H9 (cell line): ENCODE measurements around the gene KRTAP1-5. TPM values are rescaled to one million over a fixed set of nuclear protein-coding genes. Genes with fewer than 3 reads are reported as not detected.

Experiments
- DNase-seq: peaks from one replicate; pipeline ENCODE4 v3.0.0-alpha.2; 2017
- H2AFZ ChIP-seq: one replicate; pipeline ENCODE4 v1.6.1; 2013; ENCODE audit warnings: mild to moderate bottlenecking, low read length, control low read depth, moderate library complexity
- H2AK5ac ChIP-seq: 2 replicates; pipeline ENCODE4 v1.6.1; 2013; ENCODE audit warnings: low read length, control low read depth, mixed read lengths; ENCODE audit not compliant: insufficient read length
- H2BK120ac ChIP-seq: one replicate; pipeline ENCODE4 v1.6.1; 2013; ENCODE audit warnings: low read depth, mild to moderate bottlenecking, low read length, control low read depth, inconsistent platforms; ENCODE audit not compliant: poor library complexity, severe bottlenecking
- H2BK12ac ChIP-seq: 2 replicates; pipeline ENCODE4 v1.6.1; 2013; ENCODE audit warnings: low read length, control low read depth, mixed read lengths, low read depth; ENCODE audit not compliant: insufficient read length
- H2BK15ac ChIP-seq: 2 replicates; pipeline ENCODE4 v1.6.1; 2013; ENCODE audit warnings: low read depth, low read length, control low read depth
- H2BK20ac ChIP-seq: one replicate; pipeline ENCODE4 v1.6.1; 2013; ENCODE audit warnings: low read depth, mild to moderate bottlenecking, low read length, control low read depth, inconsistent platforms; ENCODE audit not compliant: poor library complexity, severe bottlenecking
- H2BK5ac ChIP-seq: 2 replicates; pipeline ENCODE4 v1.6.1; 2013; ENCODE audit warnings: low read length, control low read depth, mixed read lengths; ENCODE audit not compliant: insufficient read length
- H3K14ac ChIP-seq: 2 replicates; pipeline ENCODE4 v1.6.1; 2013; ENCODE audit warnings: low read length, control low read depth; ENCODE audit not compliant: insufficient read depth
- H3K18ac ChIP-seq: 2 replicates; pipeline ENCODE4 v1.6.1; 2013; ENCODE audit warnings: low read depth, mild to moderate bottlenecking, mixed read lengths, low read length, control low read depth; ENCODE audit not compliant: insufficient read length
- H3K23ac ChIP-seq: 2 replicates; pipeline ENCODE4 v1.6.1; 2013; ENCODE audit warnings: low read length, control low read depth, mixed read lengths, low read depth; ENCODE audit not compliant: insufficient read length
- H3K23me2 ChIP-seq: 2 replicates; pipeline ENCODE4 v1.6.1; 2013; ENCODE audit warnings: low read depth, mild to moderate bottlenecking, mixed read lengths, low read length, control low read depth; ENCODE audit not compliant: insufficient read length, poor library complexity, severe bottlenecking
- H3K27ac ChIP-seq: 2 replicates; pipeline ENCODE4 v1.5.1; 2013; ENCODE audit warnings: low read length, control low read depth, mixed read lengths, low read depth; ENCODE audit not compliant: insufficient read length
- H3K27me3 ChIP-seq: 2 replicates; pipeline ENCODE4 v1.6.1; 2013; ENCODE audit warnings: low read length, control low read depth, inconsistent platforms; ENCODE audit not compliant: insufficient read depth
- H3K4ac ChIP-seq: 2 replicates; pipeline ENCODE4 v1.6.1; 2013; ENCODE audit warnings: low read depth, mild to moderate bottlenecking, control low read depth, inconsistent platforms, low read length, moderate library complexity
- H3K4me1 ChIP-seq: 2 replicates; pipeline ENCODE4 v1.6.1; 2013; ENCODE audit warnings: low read length, control low read depth, inconsistent platforms; ENCODE audit not compliant: insufficient read depth
- H3K4me2 ChIP-seq: 2 replicates; pipeline ENCODE4 v1.6.1; 2013; ENCODE audit warnings: low read length, control low read depth, mixed read lengths; ENCODE audit not compliant: insufficient read length, insufficient read depth
- H3K56ac ChIP-seq: 2 replicates; pipeline ENCODE4 v1.6.1; 2013; ENCODE audit warnings: low read depth, mild to moderate bottlenecking, mixed read lengths, low read length, control low read depth; ENCODE audit not compliant: insufficient read length
- H3K79me1 ChIP-seq: 2 replicates; pipeline ENCODE4 v1.6.1; 2013; ENCODE audit warnings: low read depth, mild to moderate bottlenecking, moderate library complexity, low read length, control low read depth, inconsistent platforms; ENCODE audit not compliant: insufficient read depth, poor library complexity, severe bottlenecking
- H3K79me2 ChIP-seq: 2 replicates; pipeline ENCODE4 v1.6.1; 2013; ENCODE audit warnings: low read length, control low read depth, inconsistent platforms; ENCODE audit not compliant: insufficient read depth
- H3K9ac ChIP-seq: 2 replicates; pipeline ENCODE4 v1.6.1; 2013; ENCODE audit warnings: low read length, control low read depth, mixed read lengths; ENCODE audit not compliant: insufficient read length; ENCODE audit errors: extremely low read depth
- H3K9me3 ChIP-seq: one replicate; pipeline ENCODE4 v1.6.1; 2013; ENCODE audit warnings: low read depth, low read length, inconsistent platforms; ENCODE audit not compliant: control insufficient read depth
- H3T11ph ChIP-seq: one replicate; pipeline ENCODE4 v1.6.1; 2013; ENCODE audit warnings: mild to moderate bottlenecking, low read length, control low read depth, inconsistent platforms
- H4K20me1 ChIP-seq: one replicate; pipeline ENCODE4 v1.6.1; 2013; ENCODE audit not compliant: control insufficient read depth, insufficient read length, insufficient read depth
- H4K5ac ChIP-seq: 2 replicates; pipeline ENCODE4 v1.6.1; 2013; ENCODE audit warnings: low read depth, mild to moderate bottlenecking, mixed read lengths, low read length, control low read depth; ENCODE audit not compliant: insufficient read length
- H4K8ac ChIP-seq: replicated peaks from 2 replicates; pipeline ENCODE4 v1.6.1; 2013; ENCODE audit warnings: low read length, control low read depth, mixed read lengths, low read depth; ENCODE audit not compliant: insufficient read length
- H4K91ac ChIP-seq: 2 replicates; pipeline ENCODE4 v1.6.1; 2013; ENCODE audit warnings: low read depth, mild to moderate bottlenecking, moderate library complexity, mixed read lengths, low read length, control low read depth; ENCODE audit not compliant: insufficient read length
- H3K27ac Mint-ChIP-seq, 3 experiments: 2 replicates in 2 of 3; 3 replicates in 1 of 3; pipeline ENCODE4 v1.8.0; 2020 to 2021; ENCODE audit warnings: mixed read lengths in 3 of 3, mild to moderate bottlenecking in 1 of 3, moderate library complexity in 1 of 3
- H3K27me3 Mint-ChIP-seq: 2 replicates; pipeline ENCODE4 v1.8.0; 2021; ENCODE audit warnings: low read depth, mild to moderate bottlenecking, moderate library complexity, mixed read lengths
- H3K36me3 Mint-ChIP-seq, 3 experiments: 2 replicates in 2 of 3; 3 replicates in 1 of 3; pipeline ENCODE4 v1.8.0; 2020 to 2021; ENCODE audit warnings: low read depth in 3 of 3, mixed read lengths in 3 of 3; ENCODE audit not compliant: insufficient read depth in 1 of 3
- H3K4me1 Mint-ChIP-seq, 2 experiments: 2 replicates each; pipeline ENCODE4 v1.8.0; 2020; ENCODE audit warnings: mixed read lengths in 2 of 2
- H3K4me3 Mint-ChIP-seq, 2 experiments: 2 replicates in 1 of 2; 3 replicates in 1 of 2; pipeline ENCODE4 v1.8.0; 2020 to 2021; ENCODE audit warnings: mild to moderate bottlenecking in 2 of 2, mixed read lengths in 2 of 2, moderate library complexity in 1 of 2
- H3K9me3 Mint-ChIP-seq, 2 experiments: 2 replicates in 1 of 2; 3 replicates in 1 of 2; pipeline ENCODE4 v1.8.0; 2020; ENCODE audit warnings: mild to moderate bottlenecking in 2 of 2, mixed read lengths in 2 of 2, moderate library complexity in 1 of 2
- total RNA-seq: library from RNA; stranded (reverse); gene quantifications from 2 replicates; pipeline ENCODE4 v1.2.1, GENCODE V29; 2021
- TF ChIP-seq, protein P1 (sequence below): fragments of 200-600 bp; sonication (generic); conservative IDR thresholded peaks from 3 replicates; pipeline ENCODE4 v1.8.0; 2021; ENCODE audit warnings: antibody characterized with exemption, mild to moderate bottlenecking

The KRTAP1-5 gene
- total RNA-seq, 1 experiment from 2014 or later = not detected

DNA sequence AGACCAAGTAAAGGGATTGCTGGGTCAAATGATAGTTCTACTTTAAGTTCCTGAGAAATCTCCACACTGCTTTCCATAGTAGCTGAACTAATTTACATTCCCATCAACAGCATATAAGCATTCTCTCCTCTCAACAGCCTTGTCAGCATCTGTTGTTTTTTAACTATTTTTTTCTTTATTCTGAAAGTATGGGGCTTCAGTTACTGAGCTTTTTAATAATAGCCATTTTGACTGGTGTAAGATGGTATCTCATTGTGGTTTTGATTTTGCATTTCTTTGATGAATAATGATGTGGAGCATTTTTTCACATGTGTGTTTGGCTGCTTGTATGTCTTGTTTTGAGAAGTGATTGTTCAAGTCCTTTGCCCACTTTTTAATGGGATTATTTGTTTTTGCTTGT, 25.6 kb upstream of the KRTAP1-5 start:
- Histone ChIP-seq H3K56ac (no peak overlapping the region), H3K4me1 (no peaks in the 10 kb centered on the region), H3K14ac (no peak overlapping the region), H2BK12ac (no peak overlapping the region), H3K9me3 (no peaks in the 10 kb centered on the region), H3K18ac (no peak overlapping the region), H3K23ac (no peak overlapping the region), H3K4me2 (no peak overlapping the region), H3T11ph (no peak overlapping the region), H2BK20ac (no peak overlapping the region), H3K23me2 (no peaks in the 10 kb centered on the region), H2BK15ac (no peak overlapping the region), H3K9ac (no peak overlapping the region), H4K91ac (no peak overlapping the region), H2AK5ac (no peak overlapping the region), H4K20me1 (no peaks in the 10 kb centered on the region), H4K8ac (no peak overlapping the region), H2BK120ac (no peak overlapping the region), H3K79me2 (no peaks in the 10 kb centered on the region), H3K27ac (no peak overlapping the region), H4K5ac (no peak overlapping the region), H3K4ac (no peak overlapping the region), H2AFZ (no peak overlapping the region), H3K27me3 (no peaks in the 10 kb centered on the region), H2BK5ac (no peak overlapping the region), H3K79me1 (no peaks in the 10 kb centered on the region)
- DNase-seq = no peak
- no peak overlapping the region for H3K4me3 Mint-ChIP-seq
- H3K4me1 Mint-ChIP-seq = peaks cover 16% of the 10 kb centered on the region in 2 experiments
- no peak overlapping the region for H3K27ac Mint-ChIP-seq
- no peaks in the 10 kb centered on the region for H3K27me3 Mint-ChIP-seq
- TF ChIP-seq, protein P1, sequence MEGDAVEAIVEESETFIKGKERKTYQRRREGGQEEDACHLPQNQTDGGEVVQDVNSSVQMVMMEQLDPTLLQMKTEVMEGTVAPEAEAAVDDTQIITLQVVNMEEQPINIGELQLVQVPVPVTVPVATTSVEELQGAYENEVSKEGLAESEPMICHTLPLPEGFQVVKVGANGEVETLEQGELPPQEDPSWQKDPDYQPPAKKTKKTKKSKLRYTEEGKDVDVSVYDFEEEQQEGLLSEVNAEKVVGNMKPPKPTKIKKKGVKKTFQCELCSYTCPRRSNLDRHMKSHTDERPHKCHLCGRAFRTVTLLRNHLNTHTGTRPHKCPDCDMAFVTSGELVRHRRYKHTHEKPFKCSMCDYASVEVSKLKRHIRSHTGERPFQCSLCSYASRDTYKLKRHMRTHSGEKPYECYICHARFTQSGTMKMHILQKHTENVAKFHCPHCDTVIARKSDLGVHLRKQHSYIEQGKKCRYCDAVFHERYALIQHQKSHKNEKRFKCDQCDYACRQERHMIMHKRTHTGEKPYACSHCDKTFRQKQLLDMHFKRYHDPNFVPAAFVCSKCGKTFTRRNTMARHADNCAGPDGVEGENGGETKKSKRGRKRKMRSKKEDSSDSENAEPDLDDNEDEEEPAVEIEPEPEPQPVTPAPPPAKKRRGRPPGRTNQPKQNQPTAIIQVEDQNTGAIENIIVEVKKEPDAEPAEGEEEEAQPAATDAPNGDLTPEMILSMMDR = no peak
- H3K36me3 Mint-ChIP-seq = no peaks in the 10 kb centered on the region; a peak in 1 of 7 replicates
- peaks cover 0 to 6% of the 10 kb centered on the region in 2 experiments; a peak in 2 of 5 replicates for H3K9me3 Mint-ChIP-seq
